ENCODE measurements around the gene CR2. TPM values are rescaled to one million over a fixed set of nuclear protein-coding genes. Genes with fewer than 3 reads are reported as not detected.

Gene CR2
- total RNA-seq, 4 donors from 2014 or later = not detected

DNA sequence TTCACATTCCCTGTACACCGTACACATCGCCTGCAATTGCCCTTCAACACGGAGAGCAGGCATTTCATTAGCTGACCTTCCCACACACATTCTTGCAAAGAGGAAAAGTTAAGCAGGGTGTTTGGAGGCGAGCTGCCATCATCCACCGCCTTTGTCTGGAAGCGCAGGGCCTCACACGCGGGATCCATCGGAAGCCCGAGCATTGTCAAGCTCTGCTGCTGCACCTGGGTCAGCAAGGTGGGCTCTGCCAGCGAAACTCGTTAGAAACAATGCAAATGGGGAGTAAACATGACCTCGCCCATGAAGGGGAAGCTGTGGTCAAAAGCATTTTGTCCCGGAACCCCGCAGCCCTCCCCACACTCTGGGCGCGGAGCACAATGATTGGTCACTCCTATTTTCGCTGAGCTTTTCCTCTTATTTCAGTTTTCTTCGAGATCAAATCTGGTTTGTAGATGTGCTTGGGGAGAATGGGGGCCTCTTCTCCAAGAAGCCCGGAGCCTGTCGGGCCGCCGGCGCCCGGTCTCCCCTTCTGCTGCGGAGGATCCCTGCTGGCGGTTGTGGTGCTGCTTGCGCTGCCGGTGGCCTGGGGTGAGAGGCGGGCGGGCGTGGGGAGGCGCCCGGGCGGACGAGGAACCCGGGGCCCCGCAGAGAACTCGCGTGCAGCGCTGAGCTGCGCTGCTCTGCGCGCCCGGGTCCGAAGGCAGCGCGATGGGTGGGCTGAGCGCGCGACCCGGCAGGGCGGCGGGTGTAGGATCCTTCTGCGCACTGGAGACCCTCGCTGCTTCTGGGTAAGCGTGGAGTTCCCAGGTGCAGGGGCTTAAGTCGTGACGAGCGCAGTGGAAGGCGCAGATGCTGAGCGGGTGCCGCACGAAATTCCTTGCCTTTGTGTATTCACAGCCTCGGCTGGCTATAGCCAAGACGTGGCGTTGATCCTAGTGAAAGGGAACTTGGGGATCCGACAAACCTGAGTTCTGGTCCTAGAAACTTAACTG lies 42.0 kb downstream of the CR2 start, which contains the start of gene CR1:
TSS of gene CR1 (plus strand) at position 357 of the 992 bp plus-strand sequence. CDS start at position 468, 111 bp downstream.
- H3K27me3 ChIP-seq = peaks cover 0 to 5% of the 10 kb centered on the region in 2 donors
- H3K4me3 ChIP-seq = peak within 1 kb of the TSS; percentile 22 to 61 (median 50)
- DNase-seq (ENCODE audit: low spot score in 2 of 2) = peak in 1 of 2 donors; percentile 21
- WGBS, 2 donors = 3 to 6% methylated on average over 36 to 37 of the region's 68 CpGs
- no peaks in the 10 kb centered on the region for H3K9me3 ChIP-seq
- TF ChIP-seq EP300 (IDR thresholded peaks at IDR 0.05) (peak in 1 of 2 donors; percentile 19), POLR2A (IDR thresholded peaks at IDR 0.05) (no peak), CTCF (IDR thresholded peaks at IDR 0.05) (no peak)
- H3K36me3 ChIP-seq = no peaks in the 10 kb centered on the region
- H3K27ac ChIP-seq = peak within 1 kb of the TSS in 3 of 4 donors; percentile 49 to 80 (median 60)
- peaks cover 0 to 16% (median 0%) of the 10 kb centered on the region in 4 donors for H3K4me1 ChIP-seq

DNA sequence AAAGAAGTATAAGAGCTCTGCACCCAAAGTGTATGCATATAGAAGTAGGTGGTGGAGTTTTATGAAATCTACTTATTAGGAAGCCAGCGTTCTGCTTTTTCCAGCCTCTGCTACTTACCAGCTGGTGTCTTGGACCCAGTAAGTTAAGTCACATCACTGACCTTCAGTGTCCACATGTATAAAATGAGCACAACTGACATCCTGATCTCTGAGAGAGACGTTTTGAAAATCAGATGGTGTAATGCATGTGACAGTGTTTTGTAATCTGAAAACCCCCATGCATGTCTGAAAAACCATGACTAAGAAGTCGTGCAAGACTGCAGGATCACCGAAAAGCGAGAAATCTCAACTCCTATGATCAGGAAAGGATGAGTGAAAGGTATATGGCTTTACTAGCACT lies 43.8 kb downstream of the CR2 start:
- H3K27me3 ChIP-seq = peaks cover 0 to 12% of the 10 kb centered on the region in 2 donors
- H3K36me3 ChIP-seq = no peaks in the 10 kb centered on the region
- no peak for DNase-seq (ENCODE audit: low spot score in 2 of 2)
- TF ChIP-seq CTCF (IDR thresholded peaks at IDR 0.05) = no peak
- TF ChIP-seq EP300 (IDR thresholded peaks at IDR 0.05) = peak in 1 of 2 donors; percentile 41
- no peak overlapping the region for H3K27ac ChIP-seq
- peaks cover 0 to 16% (median 0%) of the 10 kb centered on the region in 4 donors for H3K4me1 ChIP-seq
- H3K9me3 ChIP-seq = no peaks in the 10 kb centered on the region
- no peak overlapping the region for H3K4me3 ChIP-seq
- 60 to 65% methylated on average over 5 of the region's 5 CpGs for WGBS, 2 donors

GRCh38 chr1:207499573-207499972 lies 45.4 kb downstream of the CR2 start:
- WGBS, 2 donors = 0% methylated on average over 4 of the region's 4 CpGs
- Histone ChIP-seq H3K4me3 (no peak overlapping the region), H3K36me3 (no peaks in the 10 kb centered on the region), H3K27me3 (peaks cover 0 to 20% of the 10 kb centered on the region in 2 donors), H3K9me3 (no peaks in the 10 kb centered on the region), H3K4me1 (peaks cover 0 to 16% (median 0%) of the 10 kb centered on the region in 4 donors), H3K27ac (no peak overlapping the region)
- peak in 1 of 2 donors; percentile 70 for DNase-seq (ENCODE audit: low spot score in 2 of 2)
- TF ChIP-seq EP300 (IDR thresholded peaks at IDR 0.05) (no peak), CTCF (IDR thresholded peaks at IDR 0.05) (peak; percentile 50 to 69 (median 56))

DNA sequence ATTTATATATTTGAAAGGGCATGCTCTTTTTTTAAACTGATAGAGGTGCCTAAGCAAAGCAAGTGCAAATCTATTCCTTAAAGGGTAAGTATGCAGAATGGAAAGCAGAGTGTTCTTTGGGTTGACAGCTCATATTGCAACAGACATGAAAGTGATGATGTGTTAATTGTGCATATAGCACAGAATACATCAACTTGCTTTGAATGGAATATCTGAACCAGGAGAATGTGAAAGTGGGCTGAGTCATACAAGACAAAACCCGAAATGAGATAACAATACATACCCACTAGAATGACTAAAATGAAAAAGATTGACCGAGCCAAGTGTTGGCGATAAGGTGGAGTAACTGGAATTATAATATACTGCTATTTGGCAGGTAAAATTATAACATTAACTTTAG lies 46.2 kb downstream of the CR2 start:
- H3K27ac ChIP-seq = no peak overlapping the region
- H3K4me1 ChIP-seq = peaks cover 0 to 15% (median 0%) of the 10 kb centered on the region in 4 donors
- TF ChIP-seq EP300 (IDR thresholded peaks at IDR 0.05) (no peak), CTCF (IDR thresholded peaks at IDR 0.05) (no peak), POLR2A (IDR thresholded peaks at IDR 0.05) (no peak)
- DNase-seq (ENCODE audit: low spot score in 2 of 2) = no peak
- no peaks in the 10 kb centered on the region for H3K9me3 ChIP-seq
- no peak overlapping the region for H3K4me3 ChIP-seq
- 78 to 80% methylated on average over 3 of the region's 3 CpGs for WGBS, 2 donors
- peaks cover 0 to 20% of the 10 kb centered on the region in 2 donors for H3K27me3 ChIP-seq
- no peaks in the 10 kb centered on the region for H3K36me3 ChIP-seq

DNA sequence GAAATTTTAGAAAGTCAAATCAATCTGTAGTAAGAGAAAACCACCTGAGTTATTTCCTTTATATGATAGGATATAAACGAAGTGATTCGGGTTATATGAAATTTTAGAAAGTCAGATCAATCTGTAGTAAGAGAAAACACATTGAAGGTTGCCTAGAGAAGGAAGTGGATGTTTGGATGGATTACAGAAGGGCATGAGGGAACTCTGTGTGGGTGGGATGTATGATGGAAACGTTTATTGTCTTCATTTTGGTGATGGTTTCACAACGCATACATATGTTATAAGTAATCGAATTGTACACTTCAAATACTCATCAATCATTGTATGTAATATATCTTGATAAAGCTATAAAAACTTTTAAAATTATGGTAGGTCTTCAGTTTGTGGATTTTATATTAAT lies 46.9 kb downstream of the CR2 start:
- 38 to 59% methylated on average over 5 of the region's 5 CpGs for whole genome bisulfite sequencing, 2 donors

More for the DNA sequence above, 46.9 kb downstream of the CR2 start:
- no peaks in the 10 kb centered on the region for H3K9me3 ChIP-seq
- DNase-seq (ENCODE audit: low spot score in 2 of 2) = no peak
- H3K27ac ChIP-seq = no peak overlapping the region
- H3K36me3 ChIP-seq = no peaks in the 10 kb centered on the region
- no peak for TF ChIP-seq POLR2A (IDR thresholded peaks at IDR 0.05)
- no peak for TF ChIP-seq EP300 (IDR thresholded peaks at IDR 0.05)
- TF ChIP-seq CTCF (IDR thresholded peaks at IDR 0.05) = no peak
- peaks cover 0 to 15% of the 10 kb centered on the region in 2 donors for H3K27me3 ChIP-seq
- H3K4me1 ChIP-seq = peaks cover 0 to 8% (median 0%) of the 10 kb centered on the region in 4 donors
- no peak overlapping the region for H3K4me3 ChIP-seq

All from tibial nerve (tissue), 4 donors.